ENCODE results near the gene ATP6V1B1. TPM values are rescaled to one million over a fixed set of nuclear protein-coding genes. Genes with fewer than 3 reads are reported as not detected.

The ATP6V1B1 gene
- total RNA-seq, 1 experiment from 2014 or later, result not detected

DNA sequence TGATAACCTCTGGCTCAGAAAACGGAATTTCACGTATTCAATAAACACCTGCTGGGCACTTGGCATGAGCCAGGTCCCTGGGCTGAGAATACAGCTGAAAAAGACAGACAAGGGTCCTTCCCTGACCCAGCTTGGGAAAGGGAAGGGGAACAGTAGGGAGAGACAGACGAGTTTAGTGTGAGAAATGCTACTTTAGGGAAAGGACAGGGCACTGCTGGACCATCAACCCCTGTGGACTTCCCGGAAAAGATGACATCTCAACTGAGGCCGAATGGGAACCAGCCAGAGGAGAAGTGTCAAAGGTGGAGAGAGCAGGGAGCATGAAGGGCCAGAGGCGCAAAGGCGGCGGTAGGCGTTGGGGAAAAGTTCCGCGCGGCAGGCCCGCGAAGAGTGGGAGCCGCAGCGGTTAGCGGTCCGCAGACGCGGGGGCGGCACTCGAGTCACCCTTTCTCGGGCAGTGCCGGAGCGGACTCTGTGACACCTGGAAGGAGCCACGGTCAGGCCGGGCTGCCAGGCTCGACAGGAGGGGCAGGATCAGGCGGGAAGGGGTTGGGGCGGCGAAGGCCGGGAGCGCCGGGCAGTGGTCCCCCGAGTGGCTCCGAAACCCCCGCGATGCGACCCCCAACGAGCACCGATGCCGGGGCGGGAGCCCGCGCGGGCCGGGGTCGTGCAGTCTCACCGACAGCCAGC, 58.5 kb downstream of the ATP6V1B1 start:
- Mint-ChIP-seq H3K27me3 (ENCODE audit: low read depth) (peaks cover 23% of the 10 kb centered on the region), H3K27ac (no peak overlapping the region), H3K4me1 (peaks cover 17% of the 10 kb centered on the region), H3K36me3 (0 out of 2 replicates have a peak, but pooled peaks cover 4% of the 10 kb centered on the region), H3K9me3 (no peaks in the 10 kb centered on the region), H3K4me3 (peak overlapping the region; percentile 89)
- CTCF ChIA-PET, result interaction anchor here (0.8 kb wide), 1 partner anchor 16 kb away, joined by 3 read pairs; the partner anchor contains the start of gene ANKRD53
- DNase-seq (ENCODE audit: low spot score), result no peak
- TF ChIP-seq TCF7 (CRISPR knock-in tag; IDR thresholded peaks at IDR 0.05; ENCODE audit: low read depth), result no peak
- TF ChIP-seq, protein P1, sequence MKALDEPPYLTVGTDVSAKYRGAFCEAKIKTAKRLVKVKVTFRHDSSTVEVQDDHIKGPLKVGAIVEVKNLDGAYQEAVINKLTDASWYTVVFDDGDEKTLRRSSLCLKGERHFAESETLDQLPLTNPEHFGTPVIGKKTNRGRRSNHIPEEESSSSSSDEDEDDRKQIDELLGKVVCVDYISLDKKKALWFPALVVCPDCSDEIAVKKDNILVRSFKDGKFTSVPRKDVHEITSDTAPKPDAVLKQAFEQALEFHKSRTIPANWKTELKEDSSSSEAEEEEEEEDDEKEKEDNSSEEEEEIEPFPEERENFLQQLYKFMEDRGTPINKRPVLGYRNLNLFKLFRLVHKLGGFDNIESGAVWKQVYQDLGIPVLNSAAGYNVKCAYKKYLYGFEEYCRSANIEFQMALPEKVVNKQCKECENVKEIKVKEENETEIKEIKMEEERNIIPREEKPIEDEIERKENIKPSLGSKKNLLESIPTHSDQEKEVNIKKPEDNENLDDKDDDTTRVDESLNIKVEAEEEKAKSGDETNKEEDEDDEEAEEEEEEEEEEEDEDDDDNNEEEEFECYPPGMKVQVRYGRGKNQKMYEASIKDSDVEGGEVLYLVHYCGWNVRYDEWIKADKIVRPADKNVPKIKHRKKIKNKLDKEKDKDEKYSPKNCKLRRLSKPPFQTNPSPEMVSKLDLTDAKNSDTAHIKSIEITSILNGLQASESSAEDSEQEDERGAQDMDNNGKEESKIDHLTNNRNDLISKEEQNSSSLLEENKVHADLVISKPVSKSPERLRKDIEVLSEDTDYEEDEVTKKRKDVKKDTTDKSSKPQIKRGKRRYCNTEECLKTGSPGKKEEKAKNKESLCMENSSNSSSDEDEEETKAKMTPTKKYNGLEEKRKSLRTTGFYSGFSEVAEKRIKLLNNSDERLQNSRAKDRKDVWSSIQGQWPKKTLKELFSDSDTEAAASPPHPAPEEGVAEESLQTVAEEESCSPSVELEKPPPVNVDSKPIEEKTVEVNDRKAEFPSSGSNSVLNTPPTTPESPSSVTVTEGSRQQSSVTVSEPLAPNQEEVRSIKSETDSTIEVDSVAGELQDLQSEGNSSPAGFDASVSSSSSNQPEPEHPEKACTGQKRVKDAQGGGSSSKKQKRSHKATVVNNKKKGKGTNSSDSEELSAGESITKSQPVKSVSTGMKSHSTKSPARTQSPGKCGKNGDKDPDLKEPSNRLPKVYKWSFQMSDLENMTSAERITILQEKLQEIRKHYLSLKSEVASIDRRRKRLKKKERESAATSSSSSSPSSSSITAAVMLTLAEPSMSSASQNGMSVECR (CRISPR knock-in tag; IDR thresholded peaks at IDR 0.05; ENCODE audit: borderline replicate concordance), result 0 out of 2 replicates have a peak, but pooled peaks have one; percentile 12
- TF ChIP-seq, protein P2, sequence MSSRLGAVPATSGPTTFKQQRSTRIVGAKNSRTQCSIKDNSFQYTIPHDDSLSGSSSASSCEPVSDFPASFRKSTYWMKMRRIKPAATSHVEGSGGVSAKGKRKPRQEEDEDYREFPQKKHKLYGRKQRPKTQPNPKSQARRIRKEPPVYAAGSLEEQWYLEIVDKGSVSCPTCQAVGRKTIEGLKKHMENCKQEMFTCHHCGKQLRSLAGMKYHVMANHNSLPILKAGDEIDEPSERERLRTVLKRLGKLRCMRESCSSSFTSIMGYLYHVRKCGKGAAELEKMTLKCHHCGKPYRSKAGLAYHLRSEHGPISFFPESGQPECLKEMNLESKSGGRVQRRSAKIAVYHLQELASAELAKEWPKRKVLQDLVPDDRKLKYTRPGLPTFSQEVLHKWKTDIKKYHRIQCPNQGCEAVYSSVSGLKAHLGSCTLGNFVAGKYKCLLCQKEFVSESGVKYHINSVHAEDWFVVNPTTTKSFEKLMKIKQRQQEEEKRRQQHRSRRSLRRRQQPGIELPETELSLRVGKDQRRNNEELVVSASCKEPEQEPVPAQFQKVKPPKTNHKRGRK (CRISPR knock-in tag; IDR thresholded peaks at IDR 0.05; ENCODE audit: borderline replicate concordance), result no peak
- TF ChIP-seq, protein P3, sequence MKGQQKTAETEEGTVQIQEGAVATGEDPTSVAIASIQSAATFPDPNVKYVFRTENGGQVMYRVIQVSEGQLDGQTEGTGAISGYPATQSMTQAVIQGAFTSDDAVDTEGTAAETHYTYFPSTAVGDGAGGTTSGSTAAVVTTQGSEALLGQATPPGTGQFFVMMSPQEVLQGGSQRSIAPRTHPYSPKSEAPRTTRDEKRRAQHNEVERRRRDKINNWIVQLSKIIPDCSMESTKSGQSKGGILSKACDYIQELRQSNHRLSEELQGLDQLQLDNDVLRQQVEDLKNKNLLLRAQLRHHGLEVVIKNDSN (CRISPR knock-in tag; IDR thresholded peaks at IDR 0.05), result 0 out of 2 replicates have a peak, but pooled peaks have one; percentile 3
- no peak for TF ChIP-seq ZNF317 (CRISPR knock-in tag; IDR thresholded peaks at IDR 0.05; ENCODE audit: borderline replicate concordance, low read depth)
- no peak for TF ChIP-seq ELF4 (CRISPR knock-in tag; IDR thresholded peaks at IDR 0.05; ENCODE audit: low read depth)
- TF ChIP-seq, protein P4, sequence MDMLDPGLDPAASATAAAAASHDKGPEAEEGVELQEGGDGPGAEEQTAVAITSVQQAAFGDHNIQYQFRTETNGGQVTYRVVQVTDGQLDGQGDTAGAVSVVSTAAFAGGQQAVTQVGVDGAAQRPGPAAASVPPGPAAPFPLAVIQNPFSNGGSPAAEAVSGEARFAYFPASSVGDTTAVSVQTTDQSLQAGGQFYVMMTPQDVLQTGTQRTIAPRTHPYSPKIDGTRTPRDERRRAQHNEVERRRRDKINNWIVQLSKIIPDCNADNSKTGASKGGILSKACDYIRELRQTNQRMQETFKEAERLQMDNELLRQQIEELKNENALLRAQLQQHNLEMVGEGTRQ (CRISPR knock-in tag; IDR thresholded peaks at IDR 0.05), result no peak
- TF ChIP-seq, protein P5, sequence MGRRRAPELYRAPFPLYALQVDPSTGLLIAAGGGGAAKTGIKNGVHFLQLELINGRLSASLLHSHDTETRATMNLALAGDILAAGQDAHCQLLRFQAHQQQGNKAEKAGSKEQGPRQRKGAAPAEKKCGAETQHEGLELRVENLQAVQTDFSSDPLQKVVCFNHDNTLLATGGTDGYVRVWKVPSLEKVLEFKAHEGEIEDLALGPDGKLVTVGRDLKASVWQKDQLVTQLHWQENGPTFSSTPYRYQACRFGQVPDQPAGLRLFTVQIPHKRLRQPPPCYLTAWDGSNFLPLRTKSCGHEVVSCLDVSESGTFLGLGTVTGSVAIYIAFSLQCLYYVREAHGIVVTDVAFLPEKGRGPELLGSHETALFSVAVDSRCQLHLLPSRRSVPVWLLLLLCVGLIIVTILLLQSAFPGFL (CRISPR knock-in tag; IDR thresholded peaks at IDR 0.05; ENCODE audit: borderline replicate concordance), result 0 out of 2 replicates have a peak, but pooled peaks have one; percentile 59
- POLR2A ChIA-PET, result no interaction called here
- no peak for ATAC-seq

DNA sequence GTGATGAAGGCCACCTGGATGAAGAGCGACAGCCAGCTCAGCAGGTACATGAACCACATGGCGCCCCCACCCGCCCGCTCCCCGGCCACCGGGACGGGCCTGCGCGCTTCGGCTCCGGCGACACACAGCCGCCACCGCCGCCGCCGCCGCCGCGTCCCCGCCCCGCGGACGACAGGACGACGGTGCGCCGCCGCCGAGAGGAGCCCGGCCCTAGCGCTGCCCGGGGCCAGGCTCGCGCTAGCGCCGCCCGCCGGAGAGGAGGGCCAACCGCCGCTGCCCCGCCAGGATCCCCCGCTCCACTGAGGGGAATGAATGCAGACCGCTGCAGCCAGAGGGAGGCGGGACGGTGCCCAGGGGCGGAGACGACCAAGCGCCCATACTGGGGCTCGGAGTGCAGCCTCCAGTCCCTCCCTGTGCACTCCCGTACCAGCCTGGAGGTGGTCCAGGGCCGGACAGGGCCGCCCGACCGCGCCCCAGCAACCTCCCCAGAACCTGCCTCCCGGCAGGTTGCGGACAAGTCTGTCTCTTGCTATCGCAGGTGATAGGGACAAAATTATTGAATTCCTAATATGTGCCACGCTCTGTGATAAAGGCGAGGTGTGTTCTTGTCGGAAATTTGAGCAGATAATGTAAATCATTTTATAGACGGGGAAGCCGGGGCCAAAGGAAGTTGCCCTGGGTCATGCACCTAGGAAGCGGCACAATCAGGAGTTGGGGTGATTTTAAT, 59.2 kb downstream of the ATP6V1B1 start, which contains the start of gene TEX261:
TSS of gene TEX261 (minus strand) at position 175 of the 727 bp plus-strand sequence. CDS start at position 59, 116 bp downstream.
- no peaks in the 10 kb centered on the region for H3K9me3 Mint-ChIP-seq
- H3K27ac Mint-ChIP-seq, result no peak within 1 kb of the TSS
- peaks cover 27% of the 10 kb centered on the region for H3K27me3 Mint-ChIP-seq (ENCODE audit: low read depth)
- peak; percentile 94 for DNase-seq (ENCODE audit: low spot score)
- peak; percentile 97 for ATAC-seq
- CTCF ChIA-PET, result interaction anchor here (0.8 kb wide), 1 partner anchor 17 kb away, joined by 3 read pairs; the partner anchor contains the start of gene ANKRD53
- 0 out of 2 replicates have a peak, but pooled peaks cover 4% of the 10 kb centered on the region for H3K36me3 Mint-ChIP-seq
- peaks cover 17% of the 10 kb centered on the region for H3K4me1 Mint-ChIP-seq
- POLR2A ChIA-PET, result no interaction called here
- H3K4me3 Mint-ChIP-seq, result peak within 1 kb of the TSS; percentile 89
- peak; percentile 62; the same call in 1 of the 2 replicates for TF ChIP-seq ZBTB21 (CRISPR knock-in tag; IDR thresholded peaks at IDR 0.05; ENCODE audit: borderline replicate concordance)
- peak; percentile 70 for TF ChIP-seq CREM (CRISPR knock-in tag; IDR thresholded peaks at IDR 0.05)
- TF ChIP-seq, protein P6, sequence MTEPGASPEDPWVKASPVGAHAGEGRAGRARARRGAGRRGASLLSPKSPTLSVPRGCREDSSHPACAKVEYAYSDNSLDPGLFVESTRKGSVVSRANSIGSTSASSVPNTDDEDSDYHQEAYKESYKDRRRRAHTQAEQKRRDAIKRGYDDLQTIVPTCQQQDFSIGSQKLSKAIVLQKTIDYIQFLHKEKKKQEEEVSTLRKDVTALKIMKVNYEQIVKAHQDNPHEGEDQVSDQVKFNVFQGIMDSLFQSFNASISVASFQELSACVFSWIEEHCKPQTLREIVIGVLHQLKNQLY (CRISPR knock-in tag; IDR thresholded peaks at IDR 0.05), result no peak
- no peak for TF ChIP-seq FOXP1 (CRISPR knock-in tag; IDR thresholded peaks at IDR 0.05; ENCODE audit: borderline replicate concordance)
- peak; percentile 57 for TF ChIP-seq ETV6 (CRISPR knock-in tag; IDR thresholded peaks at IDR 0.05)
- TF ChIP-seq ESRRA (CRISPR knock-in tag; IDR thresholded peaks at IDR 0.05; ENCODE audit: borderline replicate concordance), result no peak
- no peak for TF ChIP-seq IRF2 (CRISPR knock-in tag; IDR thresholded peaks at IDR 0.05; ENCODE audit: borderline replicate concordance, low read depth)
- TF ChIP-seq EMX1 (CRISPR knock-in tag; IDR thresholded peaks at IDR 0.05), result no peak
- TF ChIP-seq, protein P7, sequence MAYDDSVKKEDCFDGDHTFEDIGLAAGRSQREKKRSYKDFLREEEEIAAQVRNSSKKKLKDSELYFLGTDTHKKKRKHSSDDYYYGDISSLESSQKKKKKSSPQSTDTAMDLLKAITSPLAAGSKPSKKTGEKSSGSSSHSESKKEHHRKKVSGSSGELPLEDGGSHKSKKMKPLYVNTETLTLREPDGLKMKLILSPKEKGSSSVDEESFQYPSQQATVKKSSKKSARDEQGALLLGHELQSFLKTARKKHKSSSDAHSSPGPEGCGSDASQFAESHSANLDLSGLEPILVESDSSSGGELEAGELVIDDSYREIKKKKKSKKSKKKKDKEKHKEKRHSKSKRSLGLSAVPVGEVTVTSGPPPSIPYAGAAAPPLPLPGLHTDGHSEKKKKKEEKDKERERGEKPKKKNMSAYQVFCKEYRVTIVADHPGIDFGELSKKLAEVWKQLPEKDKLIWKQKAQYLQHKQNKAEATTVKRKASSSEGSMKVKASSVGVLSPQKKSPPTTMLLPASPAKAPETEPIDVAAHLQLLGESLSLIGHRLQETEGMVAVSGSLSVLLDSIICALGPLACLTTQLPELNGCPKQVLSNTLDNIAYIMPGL (CRISPR knock-in tag; IDR thresholded peaks at IDR 0.05), result peak; percentile 85
- TF ChIP-seq ZNF138 (CRISPR knock-in tag; conservative IDR thresholded peaks at IDR 0.05), result 0 out of 2 replicates have a peak, but pooled peaks have one; percentile 8
- TF ChIP-seq NR2C2 (CRISPR knock-in tag; IDR thresholded peaks at IDR 0.05), result no peak
- TF ChIP-seq CBFB (CRISPR knock-in tag; IDR thresholded peaks at IDR 0.05; ENCODE audit: low read depth), result 0 out of 2 replicates have a peak, but pooled peaks have one; percentile 86
